Hepatocyte (in vitro differentiated cells): ENCODE results near the gene HMGB1. TPM values are rescaled to one million over a fixed set of nuclear protein-coding genes. Genes with fewer than 3 reads are reported as not detected.

Experiments
- DNase-seq: peaks from one replicate; pipeline ENCODE4 v3.0.0-alpha.2; 2016; ENCODE audit warnings: low spot score
- H2AFZ ChIP-seq: fragments of 200-600 bp; sonication (generic); 2 replicates; pipeline ENCODE4 v1.6.0; 2016; ENCODE audit warnings: antibody characterized with exemption, mild to moderate bottlenecking
- H3K27ac ChIP-seq: fragments of 200-600 bp; sonication (generic); 2 replicates; pipeline ENCODE4 v1.5.1; 2016; ENCODE audit warnings: mild to moderate bottlenecking
- H3K27me3 ChIP-seq: fragments of 200-600 bp; sonication (generic); 2 replicates; pipeline ENCODE4 v1.6.1; 2016
- H3K36me3 ChIP-seq: fragments of 200-600 bp; sonication (generic); replicated peaks from 2 replicates; pipeline ENCODE4 v1.5.1; 2016; ENCODE audit warnings: low read depth; ENCODE audit not compliant: insufficient read depth
- H3K4me1 ChIP-seq: fragments of 200-600 bp; sonication (generic); 2 replicates; pipeline ENCODE4 v1.5.1; 2016; ENCODE audit warnings: mild to moderate bottlenecking, moderate library complexity; ENCODE audit not compliant: insufficient read depth
- H3K4me2 ChIP-seq: fragments of 200-600 bp; sonication (generic); 2 replicates; pipeline ENCODE4 v1.6.0; 2016
- H3K4me3 ChIP-seq: fragments of 200-600 bp; sonication (generic); 2 replicates; pipeline ENCODE4 v1.5.1; 2016; ENCODE audit warnings: mild to moderate bottlenecking
- H3K79me2 ChIP-seq: fragments of 200-600 bp; sonication (generic); 2 replicates; pipeline ENCODE4 v1.6.0; 2017; ENCODE audit warnings: mild to moderate bottlenecking
- H3K9me2 ChIP-seq: fragments of 200-600 bp; sonication (generic); replicated peaks from 2 replicates; pipeline ENCODE4 v1.6.0; 2017; ENCODE audit warnings: mild to moderate bottlenecking; ENCODE audit not compliant: insufficient read depth
- H3K9me3 ChIP-seq: fragments of 200-600 bp; sonication (generic); 2 replicates; pipeline ENCODE4 v1.5.1; 2016; ENCODE audit warnings: low read depth, mild to moderate bottlenecking
- H4K20me1 ChIP-seq: fragments of 200-600 bp; sonication (generic); 2 replicates; pipeline ENCODE4 v1.6.0; 2016; ENCODE audit warnings: mild to moderate bottlenecking; ENCODE audit not compliant: insufficient read depth, poor library complexity, severe bottlenecking
- EZH2 ChIP-seq: fragments of 200-600 bp; sonication (generic); IDR thresholded peaks from 2 replicates; pipeline ENCODE4 v1.6.1; 2016; ENCODE audit warnings: antibody characterized with exemption, mild to moderate bottlenecking, borderline replicate concordance
- EZH2phosphoT487 ChIP-seq: fragments of 200-600 bp; sonication (generic); IDR thresholded peaks from one replicate; pipeline ENCODE4 v1.6.1; 2018; ENCODE audit warnings: antibody characterized with exemption, mild to moderate bottlenecking, low read depth, moderate library complexity; ENCODE audit not compliant: unreplicated experiment, severe bottlenecking
- WGBS: methylation state at CpG from one replicate; pipeline ENCODE4 v1.1.6; 2016; ENCODE audit warnings: low lambda C conversion rate; ENCODE audit errors: missing lambda C conversion rate; 5-methylcytosine and 5-hydroxymethylcytosine counted together
- polyA plus RNA-seq: library from polyadenylated mRNA; unstranded; fragments of >200 nt; fragmentation: Nextera tagmentation; extraction: Ambion mirVana; gene quantifications from 2 replicates; pipeline ENCODE4 v1.2.1, GENCODE V29; 2016
- total RNA-seq: library from RNA; depleted of rRNA; stranded (reverse); fragments of >200 nt; gene quantifications from 2 replicates; pipeline ENCODE4 v1.2.3, GENCODE V29; 2014
- TF ChIP-seq, protein P1 (sequence below): fragments of 200-600 bp; sonication (generic); IDR thresholded peaks from 2 replicates; pipeline ENCODE4 v1.5.1; 2016; ENCODE audit warnings: antibody characterized with exemption, mild to moderate bottlenecking; ENCODE audit not compliant: poor library complexity

The HMGB1 gene
- total and polyA plus RNA-seq, 2 experiments from 2014 or later: 372 to 416 TPM

- peaks cover 14% of the 10 kb centered on the region for H3K4me1 ChIP-seq
- WGBS: 59% methylated on average over 8 of the region's 8 CpGs
- no peak overlapping the region for H3K27ac ChIP-seq
- H3K4me2 ChIP-seq: no peak overlapping the region
- H3K27me3 ChIP-seq: no peaks in the 10 kb centered on the region
- H3K9me3 ChIP-seq: no peaks in the 10 kb centered on the region
- no peaks in the 10 kb centered on the region for H3K9me2 ChIP-seq
- no peak overlapping the region for H3K4me3 ChIP-seq
- TF ChIP-seq, protein P1, sequence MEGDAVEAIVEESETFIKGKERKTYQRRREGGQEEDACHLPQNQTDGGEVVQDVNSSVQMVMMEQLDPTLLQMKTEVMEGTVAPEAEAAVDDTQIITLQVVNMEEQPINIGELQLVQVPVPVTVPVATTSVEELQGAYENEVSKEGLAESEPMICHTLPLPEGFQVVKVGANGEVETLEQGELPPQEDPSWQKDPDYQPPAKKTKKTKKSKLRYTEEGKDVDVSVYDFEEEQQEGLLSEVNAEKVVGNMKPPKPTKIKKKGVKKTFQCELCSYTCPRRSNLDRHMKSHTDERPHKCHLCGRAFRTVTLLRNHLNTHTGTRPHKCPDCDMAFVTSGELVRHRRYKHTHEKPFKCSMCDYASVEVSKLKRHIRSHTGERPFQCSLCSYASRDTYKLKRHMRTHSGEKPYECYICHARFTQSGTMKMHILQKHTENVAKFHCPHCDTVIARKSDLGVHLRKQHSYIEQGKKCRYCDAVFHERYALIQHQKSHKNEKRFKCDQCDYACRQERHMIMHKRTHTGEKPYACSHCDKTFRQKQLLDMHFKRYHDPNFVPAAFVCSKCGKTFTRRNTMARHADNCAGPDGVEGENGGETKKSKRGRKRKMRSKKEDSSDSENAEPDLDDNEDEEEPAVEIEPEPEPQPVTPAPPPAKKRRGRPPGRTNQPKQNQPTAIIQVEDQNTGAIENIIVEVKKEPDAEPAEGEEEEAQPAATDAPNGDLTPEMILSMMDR: no peak
- TF ChIP-seq EZH2 (no peak), EZH2phosphoT487 (no peak)
- DNase-seq: no peak
- H3K79me2 ChIP-seq: no peaks in the 10 kb centered on the region
- no peak overlapping the region for H2AFZ ChIP-seq
- no peaks in the 10 kb centered on the region for H3K36me3 ChIP-seq
- H4K20me1 ChIP-seq: no peaks in the 10 kb centered on the region
These were observed 15.6 kb upstream of the HMGB1 start for GRCh38 chr13:30481241-30481760.

DNA sequence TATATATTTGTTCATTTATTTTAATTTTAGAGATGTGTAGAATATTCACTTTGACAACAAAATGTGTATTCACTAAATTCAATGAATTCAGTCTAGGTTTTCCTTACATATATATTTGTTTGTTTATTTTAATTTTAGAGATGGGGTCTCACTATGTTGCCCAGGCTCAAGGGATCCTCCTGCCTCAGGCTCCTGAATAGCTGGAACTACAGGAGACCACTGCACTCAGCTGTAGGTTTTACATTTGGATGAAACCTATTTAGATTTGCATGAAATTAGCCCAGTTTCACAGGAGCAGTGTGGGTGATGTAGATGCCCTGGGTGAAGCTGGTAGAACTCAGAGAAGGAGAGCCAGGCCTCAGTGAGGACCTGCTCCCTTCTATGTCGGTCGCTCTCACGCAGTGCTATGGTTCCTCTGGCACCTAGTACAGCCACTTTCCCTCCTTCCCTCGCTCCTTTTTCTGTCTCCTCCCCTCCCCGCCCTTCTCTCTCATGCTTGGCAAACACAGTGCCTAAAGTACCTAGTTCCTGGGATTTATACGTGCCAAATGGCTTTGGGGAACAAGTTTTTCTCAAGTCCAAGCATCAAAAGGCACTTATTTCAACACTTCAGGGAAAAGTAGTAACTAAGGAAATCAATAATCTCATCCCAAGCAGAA lies 14.7 kb upstream of the HMGB1 start:
- DNase-seq: no peak
- TF ChIP-seq EZH2: no peak
- H3K4me3 ChIP-seq: no peak overlapping the region
- no peaks in the 10 kb centered on the region for H3K79me2 ChIP-seq
- peaks cover 14% of the 10 kb centered on the region for H3K4me1 ChIP-seq
- 78% methylated on average over 6 of the region's 6 CpGs for WGBS
- no peaks in the 10 kb centered on the region for H3K27me3 ChIP-seq
- H3K27ac ChIP-seq: peak overlapping the region; percentile 87
- no peaks in the 10 kb centered on the region for H4K20me1 ChIP-seq
- H3K9me2 ChIP-seq: no peaks in the 10 kb centered on the region
- no peak overlapping the region for H3K4me2 ChIP-seq
- H2AFZ ChIP-seq: no peak overlapping the region
- no peaks in the 10 kb centered on the region for H3K36me3 ChIP-seq
- no peaks in the 10 kb centered on the region for H3K9me3 ChIP-seq

- Histone ChIP-seq H2AFZ (no peak overlapping the region), H3K4me1 (peaks cover 14% of the 10 kb centered on the region), H3K9me2 (no peaks in the 10 kb centered on the region), H3K9me3 (no peaks in the 10 kb centered on the region), H3K27me3 (no peaks in the 10 kb centered on the region), H3K4me3 (no peak overlapping the region), H3K4me2 (peak overlapping the region; percentile 61), H4K20me1 (no peaks in the 10 kb centered on the region), H3K79me2 (no peaks in the 10 kb centered on the region), H3K27ac (peak overlapping the region; percentile 87), H3K36me3 (no peaks in the 10 kb centered on the region)
- no peak for TF ChIP-seq EZH2phosphoT487
- no peak for TF ChIP-seq EZH2
- TF ChIP-seq, protein P1: no peak
- WGBS: 34% methylated on average over 1 of the region's 1 CpG
- DNase-seq: peak; percentile 37
These were observed 14.1 kb upstream of the HMGB1 start for GRCh38 chr13:30479883-30480219.

GRCh38 chr13:30479154-30479882 lies 13.6 kb upstream of the HMGB1 start:
- WGBS: 37% methylated on average over 5 of the region's 5 CpGs
- Histone ChIP-seq H3K4me1 (peaks cover 14% of the 10 kb centered on the region), H4K20me1 (no peaks in the 10 kb centered on the region), H3K9me2 (no peaks in the 10 kb centered on the region), H3K27ac (peak overlapping the region; percentile 87), H2AFZ (no peak overlapping the region), H3K27me3 (no peaks in the 10 kb centered on the region), H3K4me2 (peak overlapping the region; percentile 61), H3K79me2 (no peaks in the 10 kb centered on the region), H3K9me3 (no peaks in the 10 kb centered on the region), H3K4me3 (no peak overlapping the region), H3K36me3 (no peaks in the 10 kb centered on the region)
- peak; percentile 50 for DNase-seq
- TF ChIP-seq, protein P1: no peak
- TF ChIP-seq EZH2 (no peak), EZH2phosphoT487 (no peak)
